ENCODE data around the gene USP36. TPM values are rescaled to one million over a fixed set of nuclear protein-coding genes. Genes with fewer than 3 reads are reported as not detected.
A peak's percentile ranks its signal among the peaks of the same experiment; 100 is the strongest.

Gene USP36
- total RNA-seq, 1 experiment from 2014 or later, result 16.3 TPM

DNA sequence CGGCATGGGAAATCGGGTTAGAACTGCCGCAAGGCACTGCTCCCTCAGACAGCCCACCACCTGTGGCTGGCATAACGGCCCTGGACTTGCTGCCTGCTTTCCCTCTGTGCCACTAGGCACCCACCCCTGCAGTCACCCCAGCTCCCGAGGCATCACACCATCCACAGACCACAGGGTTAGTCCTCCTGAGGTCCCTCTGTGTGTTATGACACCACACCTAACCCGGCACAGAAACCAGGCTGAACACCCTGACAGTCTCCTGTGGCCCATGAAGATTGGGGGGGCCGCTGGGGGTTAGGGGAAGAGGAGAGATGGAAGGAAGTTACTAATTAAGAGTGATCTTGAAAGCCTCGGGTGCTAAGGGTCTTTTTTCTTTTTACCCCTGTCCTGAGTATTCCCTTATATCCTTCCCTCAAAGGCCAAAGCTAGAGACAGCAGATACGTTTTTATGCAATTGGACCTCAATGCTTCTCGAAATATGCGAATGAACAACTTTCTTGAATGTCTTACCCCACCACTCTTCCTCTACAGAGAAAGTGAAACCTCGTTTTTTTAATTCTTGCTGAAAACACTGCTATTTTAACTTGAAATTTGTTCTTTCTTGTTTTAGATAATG lies 65.5 kb downstream of the USP36 start:
- Histone ChIP-seq H3K9me3 (no peaks in the 10 kb centered on the region), H3K36me3 (no peaks in the 10 kb centered on the region), H3K4me3 (peak overlapping the region; percentile 36), H3K27me3 (no peaks in the 10 kb centered on the region)
- DNase-seq, result peak; percentile 28

- Histone ChIP-seq H3K4me3 (peak overlapping the region; percentile 36), H3K27me3 (no peaks in the 10 kb centered on the region), H3K36me3 (no peaks in the 10 kb centered on the region), H3K9me3 (no peaks in the 10 kb centered on the region)
- no peak for DNase-seq
Measured at GRCh38 chr17:78774453-78774852, 66.2 kb downstream of the USP36 start.

DNA sequence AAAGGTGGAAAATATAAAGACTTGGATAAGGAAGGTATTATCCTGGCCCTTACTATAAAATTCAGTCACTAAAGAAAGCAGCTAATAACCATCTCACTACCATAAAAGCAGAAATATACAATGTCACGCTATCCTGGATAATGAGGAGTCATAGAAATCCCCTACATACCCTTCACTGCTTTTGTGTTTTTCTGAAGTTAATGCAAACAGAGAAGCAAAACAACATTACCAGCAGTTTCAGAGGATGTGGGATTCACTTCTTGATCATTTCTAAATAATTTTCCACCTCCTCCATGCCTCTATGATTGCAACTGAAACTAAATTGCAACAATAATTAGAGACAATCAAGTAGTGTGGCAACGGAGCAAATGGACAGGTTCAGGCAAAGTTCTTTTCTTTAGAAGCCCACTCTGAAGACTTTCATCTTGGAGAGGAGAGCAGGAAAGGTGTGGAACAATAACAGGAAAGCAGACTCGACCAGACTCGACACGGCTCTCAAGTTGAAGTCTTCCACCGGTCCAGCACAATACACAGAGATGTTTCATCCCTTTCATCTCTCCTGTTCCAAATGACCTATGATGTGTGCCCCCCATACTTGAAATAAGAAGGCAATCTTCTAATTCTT lies 68.7 kb downstream of the USP36 start:
- Histone ChIP-seq H3K9me3 (no peaks in the 10 kb centered on the region), H3K36me3 (no peaks in the 10 kb centered on the region), H3K4me3 (no peak overlapping the region), H3K27me3 (no peaks in the 10 kb centered on the region)
- DNase-seq, result no peak

- no peak overlapping the region for H3K4me3 ChIP-seq
- no peaks in the 10 kb centered on the region for H3K36me3 ChIP-seq
- DNase-seq, result no peak
- no peaks in the 10 kb centered on the region for H3K9me3 ChIP-seq
- no peaks in the 10 kb centered on the region for H3K27me3 ChIP-seq
Measured at GRCh38 chr17:78769196-78769773, 71.3 kb downstream of the USP36 start.

DNA sequence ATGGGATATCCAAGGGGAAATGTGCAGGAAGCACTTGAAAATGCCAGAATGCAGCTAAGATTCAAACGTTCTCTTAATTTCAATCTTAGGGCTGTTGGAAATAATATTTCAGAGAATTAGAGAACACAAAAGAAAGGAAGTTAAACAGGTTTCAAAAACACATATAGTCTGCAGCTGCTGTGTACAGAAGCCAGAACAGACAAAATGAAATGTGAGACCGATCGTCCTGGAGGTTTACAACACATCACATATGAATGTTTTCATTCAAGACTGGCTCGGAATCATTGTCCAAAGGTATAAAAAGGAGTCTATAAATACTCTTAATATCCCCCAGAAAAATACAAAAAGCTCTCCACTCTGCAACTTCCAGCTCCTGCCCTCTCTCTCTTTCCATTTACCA lies 72.8 kb downstream of the USP36 start:
- Histone ChIP-seq H3K4me3 (no peak overlapping the region), H3K36me3 (no peaks in the 10 kb centered on the region), H3K9me3 (no peaks in the 10 kb centered on the region), H3K27me3 (no peaks in the 10 kb centered on the region)
- DNase-seq, result no peak

DNA sequence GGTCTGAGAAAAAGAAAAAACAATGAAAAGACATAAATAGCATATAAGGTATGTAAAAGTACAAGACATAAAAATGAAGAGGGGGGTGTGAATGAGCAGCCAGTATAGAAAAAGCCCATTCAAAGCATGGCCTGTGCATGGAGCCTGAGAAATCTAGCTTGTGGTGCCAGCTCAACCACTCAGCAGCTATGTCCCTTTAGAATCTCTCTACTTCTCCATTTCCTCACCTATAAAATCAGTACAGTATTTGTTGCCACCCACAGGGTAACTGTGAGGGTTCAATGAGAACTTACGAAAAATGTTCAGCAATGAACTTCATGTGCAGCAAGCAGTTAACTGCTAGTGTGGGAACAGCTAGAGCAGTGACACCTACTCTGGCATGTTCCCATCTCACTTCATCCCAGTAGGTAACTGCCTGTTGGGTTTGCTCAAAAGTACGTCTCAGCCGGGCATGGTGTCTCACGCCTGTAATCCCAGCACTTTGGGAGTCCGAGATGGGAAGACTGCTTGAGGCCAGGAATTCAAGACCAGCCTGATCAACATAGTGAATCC lies 73.8 kb downstream of the USP36 start:
- DNase-seq, result no peak
- Histone ChIP-seq H3K9me3 (no peaks in the 10 kb centered on the region), H3K36me3 (no peaks in the 10 kb centered on the region)

DNA sequence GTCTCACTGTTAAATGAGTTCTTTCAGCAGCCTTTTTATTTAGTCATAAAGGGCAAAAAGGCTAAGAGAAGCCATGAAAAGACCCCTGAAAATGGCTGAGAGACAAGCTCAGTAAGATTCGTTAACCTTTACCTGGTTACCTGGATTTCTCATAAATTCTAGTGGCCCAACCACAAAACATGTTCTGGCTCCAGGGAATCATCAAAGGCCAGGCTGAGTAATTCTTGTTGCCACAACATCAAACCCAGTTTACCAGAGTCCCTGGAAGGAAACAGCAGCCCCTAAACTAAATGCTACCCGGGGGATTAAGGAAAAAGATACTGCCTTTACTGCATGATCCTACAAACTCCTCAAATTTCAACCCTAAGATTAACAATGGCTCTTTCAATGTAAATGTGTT lies 74.4 kb downstream of the USP36 start:
- H3K36me3 ChIP-seq, result no peaks in the 10 kb centered on the region
- no peak for DNase-seq
- H3K4me3 ChIP-seq, result no peak overlapping the region
- no peaks in the 10 kb centered on the region for H3K9me3 ChIP-seq
- H3K27me3 ChIP-seq, result no peaks in the 10 kb centered on the region

More for the DNA sequence above, 73.8 kb downstream of the USP36 start:
- H3K4me3 ChIP-seq, result no peak overlapping the region
- no peaks in the 10 kb centered on the region for H3K27me3 ChIP-seq

DNA sequence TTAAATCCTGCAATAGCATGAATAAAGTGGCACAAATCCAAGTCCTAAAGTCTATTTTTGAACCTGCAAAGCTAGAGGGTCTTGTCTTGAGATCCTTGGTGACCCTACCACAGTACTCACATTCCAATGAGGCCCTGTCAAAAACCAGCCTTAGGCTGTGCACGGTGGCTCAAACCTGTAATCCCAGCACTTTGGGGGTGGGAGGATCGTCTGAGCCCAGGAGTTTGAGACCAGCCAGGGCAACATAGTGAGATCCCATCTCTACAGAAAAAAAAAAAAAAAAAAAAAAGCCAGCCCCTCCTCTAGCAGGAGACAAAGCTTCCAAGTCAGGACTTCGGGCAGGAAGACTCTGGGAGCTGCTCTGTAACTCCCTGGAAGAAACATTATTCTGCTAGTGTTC lies 74.8 kb downstream of the USP36 start:
- no peak for DNase-seq
- H3K9me3 ChIP-seq, result no peaks in the 10 kb centered on the region
- no peak overlapping the region for H3K4me3 ChIP-seq
- no peaks in the 10 kb centered on the region for H3K27me3 ChIP-seq
- H3K36me3 ChIP-seq, result no peaks in the 10 kb centered on the region

DNA sequence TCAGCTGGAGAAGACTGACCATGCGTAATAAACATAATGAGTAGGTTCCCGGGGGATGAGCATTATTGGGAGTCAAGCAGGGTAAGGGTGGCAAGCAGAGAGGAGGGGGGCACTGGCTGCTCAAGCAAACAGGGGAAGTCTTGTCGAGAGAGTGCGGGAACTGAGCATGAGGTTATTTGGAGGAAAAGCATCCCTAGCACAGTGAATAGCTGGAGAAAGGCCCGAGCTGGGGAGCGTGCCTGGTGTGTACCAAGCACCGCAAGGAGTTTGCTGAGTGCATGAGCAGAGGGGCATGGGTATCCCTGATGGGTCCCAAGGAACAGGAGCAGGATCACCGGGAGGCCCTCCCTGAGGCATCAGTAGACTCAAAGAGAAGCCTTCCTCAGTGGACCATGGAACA lies 75.7 kb downstream of the USP36 start:
- Histone ChIP-seq H3K9me3 (no peaks in the 10 kb centered on the region), H3K4me3 (no peak overlapping the region), H3K36me3 (no peaks in the 10 kb centered on the region), H3K27me3 (no peaks in the 10 kb centered on the region)
- DNase-seq, result no peak

GRCh38 chr17:78763561-78763960 lies 77.1 kb downstream of the USP36 start:
- H3K36me3 ChIP-seq, result no peaks in the 10 kb centered on the region
- no peaks in the 10 kb centered on the region for H3K27me3 ChIP-seq
- no peaks in the 10 kb centered on the region for H3K9me3 ChIP-seq
- no peak overlapping the region for H3K4me3 ChIP-seq
- DNase-seq, result no peak

GRCh38 chr17:78761789-78762406 lies 78.7 kb downstream of the USP36 start:
- Histone ChIP-seq H3K27me3 (no peaks in the 10 kb centered on the region), H3K9me3 (no peaks in the 10 kb centered on the region), H3K4me3 (no peak overlapping the region), H3K36me3 (no peaks in the 10 kb centered on the region)
- no peak for DNase-seq

DNA sequence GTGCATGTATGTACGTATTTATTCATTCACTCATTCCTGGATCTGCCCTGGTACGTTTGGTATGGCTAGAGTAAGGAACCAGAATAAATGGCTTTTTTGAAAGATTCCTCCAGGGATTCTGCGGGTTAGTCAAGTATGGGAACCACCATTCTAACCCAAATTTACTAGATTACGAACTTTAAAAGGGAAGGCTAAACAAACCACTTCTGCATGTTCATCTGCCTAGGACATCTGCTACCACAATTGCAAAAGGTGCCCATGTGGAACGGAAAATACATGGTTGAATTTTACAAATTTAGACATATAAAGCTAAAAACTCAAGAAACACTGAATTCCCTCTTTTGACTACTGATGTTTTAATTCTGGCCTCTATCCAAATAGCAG lies 80.7 kb downstream of the USP36 start:
- H3K4me3 ChIP-seq, result no peak overlapping the region
- H3K27me3 ChIP-seq, result no peaks in the 10 kb centered on the region
- H3K9me3 ChIP-seq, result no peaks in the 10 kb centered on the region
- H3K36me3 ChIP-seq, result no peaks in the 10 kb centered on the region
- DNase-seq, result no peak

DNA sequence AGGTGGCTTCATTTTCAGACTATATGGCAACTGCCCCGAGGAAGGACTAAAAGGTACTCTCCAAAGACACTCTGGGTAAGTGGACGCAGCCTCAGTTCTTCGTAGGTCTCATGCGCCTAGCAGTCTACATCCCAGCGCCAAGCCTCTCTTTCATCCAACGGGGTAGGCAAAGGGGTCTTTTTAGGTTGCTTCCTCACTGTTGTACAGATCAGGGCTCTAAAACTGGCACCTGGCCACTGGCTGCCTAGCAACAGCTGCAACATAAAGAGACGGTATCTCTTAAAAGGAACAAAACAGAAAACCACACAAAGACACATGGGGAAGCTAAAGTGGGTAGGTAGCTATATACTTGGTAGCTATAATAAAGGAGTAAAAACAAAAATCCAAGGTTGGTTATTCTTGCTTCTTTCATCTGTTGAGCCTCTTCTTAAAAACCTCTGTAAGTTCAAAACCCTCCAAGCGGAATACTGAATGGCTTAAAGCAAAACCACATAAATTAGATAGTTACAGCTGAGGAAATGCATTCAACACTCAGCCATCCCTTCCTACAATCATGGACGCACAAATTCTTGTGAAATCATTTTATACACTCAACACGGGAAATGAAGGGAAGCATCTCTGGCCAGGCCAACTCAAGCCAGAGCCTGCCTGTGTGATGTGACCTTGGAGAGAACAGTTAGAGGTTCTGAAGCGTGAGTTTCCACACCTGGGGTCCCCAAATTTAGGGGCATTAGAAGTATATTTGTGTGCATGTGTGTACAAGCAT lies 81.2 kb downstream of the USP36 start:
- no peak for DNase-seq

DNA sequence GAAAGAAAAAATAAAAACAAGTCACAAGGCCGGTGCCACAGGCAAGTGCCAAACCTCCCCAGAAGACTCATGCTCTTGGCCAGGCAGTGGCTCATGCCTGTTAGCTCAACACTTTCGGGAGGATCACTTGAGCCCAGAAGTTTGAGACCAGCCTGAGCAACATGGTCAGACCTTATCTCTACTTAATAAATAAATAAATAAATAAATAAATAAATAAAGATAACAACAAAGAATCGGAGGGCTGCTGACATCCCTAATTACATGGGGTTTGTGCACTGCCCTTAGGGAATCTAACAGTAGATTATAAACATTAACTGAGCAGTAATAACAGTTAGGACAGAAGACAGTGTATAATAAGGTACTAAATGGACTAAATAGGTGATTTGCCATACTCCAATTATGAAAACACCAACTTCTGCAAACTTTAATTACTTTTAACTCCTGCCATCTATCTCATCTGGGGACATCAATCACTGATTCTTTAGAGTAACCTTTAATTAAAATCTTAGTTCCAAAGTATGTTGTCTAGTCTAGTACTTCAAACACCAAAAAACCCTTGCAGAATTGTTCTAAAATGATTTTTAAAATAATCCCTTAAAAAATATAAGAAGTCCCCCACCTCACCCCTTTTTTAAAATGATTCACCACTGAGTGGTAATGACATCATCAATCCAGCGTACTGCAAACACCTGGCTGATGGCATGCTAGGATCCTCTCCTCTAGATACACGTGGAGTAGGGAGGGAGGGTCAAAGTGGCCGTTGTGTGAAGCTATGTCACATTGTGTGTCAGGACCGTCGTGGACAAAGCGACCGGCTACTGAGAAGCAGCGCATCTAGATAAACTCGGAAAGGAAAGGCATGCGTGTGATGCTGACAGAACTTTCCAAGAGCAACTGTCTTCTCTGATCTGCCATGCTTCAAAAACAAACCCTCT lies 87.0 kb downstream of the USP36 start:
- Histone ChIP-seq H3K4me3 (no peak overlapping the region), H3K27me3 (no peaks in the 10 kb centered on the region), H3K9me3 (no peaks in the 10 kb centered on the region), H3K36me3 (no peaks in the 10 kb centered on the region)
- DNase-seq, result no peak

More for the DNA sequence above, 81.2 kb downstream of the USP36 start:
- Histone ChIP-seq H3K9me3 (no peaks in the 10 kb centered on the region), H3K36me3 (no peaks in the 10 kb centered on the region), H3K27me3 (no peaks in the 10 kb centered on the region), H3K4me3 (no peak overlapping the region)

- DNase-seq, result no peak
- no peaks in the 10 kb centered on the region for H3K36me3 ChIP-seq
- H3K9me3 ChIP-seq, result no peaks in the 10 kb centered on the region
- H3K4me3 ChIP-seq, result no peak overlapping the region
- H3K27me3 ChIP-seq, result no peaks in the 10 kb centered on the region
Measured at GRCh38 chr17:78751447-78752161, 89.0 kb downstream of the USP36 start.
